HG03064 (cell line): ENCODE data around the gene ITPK1.

Source experiments
- ATAC-seq: cut with Tn5 transposase; IDR thresholded peaks from one replicate; pipeline ENCODE4 v1.9.1; 2021; ENCODE audit warnings: low read depth; ENCODE audit not compliant: unreplicated experiment

ITPK1 gene

DNA sequence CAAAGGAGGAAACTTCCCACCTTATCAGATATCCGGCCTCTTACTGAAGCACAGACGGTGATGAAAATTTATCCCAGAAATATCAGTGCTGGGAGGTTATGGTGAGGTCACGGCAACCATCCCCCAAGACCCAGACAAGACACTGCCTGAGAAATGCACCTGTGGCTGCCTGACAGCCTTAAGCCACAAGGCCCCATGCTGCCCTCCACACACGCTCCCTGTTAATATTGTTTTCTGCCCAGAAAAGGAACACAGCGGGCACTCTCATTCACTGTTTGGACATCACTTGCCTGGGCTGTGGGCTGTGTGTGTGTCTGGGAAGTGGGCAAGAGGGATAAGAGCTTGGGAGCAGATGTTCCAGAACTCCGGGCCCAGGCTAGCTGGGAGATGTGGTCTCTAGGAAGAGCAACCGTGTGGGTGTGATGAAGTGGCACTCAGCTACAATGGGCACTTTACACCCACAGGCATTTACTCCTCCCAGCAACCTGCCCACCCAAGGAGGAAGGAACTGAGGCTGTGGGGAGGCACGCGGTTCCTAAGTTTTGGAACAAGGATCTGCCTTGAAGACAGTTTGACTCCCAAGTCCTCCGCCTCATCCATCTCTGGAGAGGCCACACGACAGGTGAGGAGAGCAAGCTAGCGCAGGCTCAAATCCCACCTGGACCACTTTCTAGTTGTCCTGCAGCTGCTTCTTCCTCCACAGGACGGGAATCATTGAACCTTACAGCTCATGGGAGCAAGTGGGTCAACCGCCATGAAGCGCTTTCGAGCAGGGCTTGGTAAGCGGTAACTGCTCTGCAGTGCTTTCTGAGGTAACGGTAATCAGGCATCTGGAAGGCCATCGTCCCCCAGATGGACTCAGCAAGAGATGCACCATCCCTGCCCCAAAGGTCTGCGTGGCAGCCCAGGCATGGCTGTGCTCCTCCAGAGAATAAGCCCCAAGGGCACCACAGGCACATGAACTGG is 101.4 kb downstream of the ITPK1 start:
- no peak for ATAC-seq

DNA sequence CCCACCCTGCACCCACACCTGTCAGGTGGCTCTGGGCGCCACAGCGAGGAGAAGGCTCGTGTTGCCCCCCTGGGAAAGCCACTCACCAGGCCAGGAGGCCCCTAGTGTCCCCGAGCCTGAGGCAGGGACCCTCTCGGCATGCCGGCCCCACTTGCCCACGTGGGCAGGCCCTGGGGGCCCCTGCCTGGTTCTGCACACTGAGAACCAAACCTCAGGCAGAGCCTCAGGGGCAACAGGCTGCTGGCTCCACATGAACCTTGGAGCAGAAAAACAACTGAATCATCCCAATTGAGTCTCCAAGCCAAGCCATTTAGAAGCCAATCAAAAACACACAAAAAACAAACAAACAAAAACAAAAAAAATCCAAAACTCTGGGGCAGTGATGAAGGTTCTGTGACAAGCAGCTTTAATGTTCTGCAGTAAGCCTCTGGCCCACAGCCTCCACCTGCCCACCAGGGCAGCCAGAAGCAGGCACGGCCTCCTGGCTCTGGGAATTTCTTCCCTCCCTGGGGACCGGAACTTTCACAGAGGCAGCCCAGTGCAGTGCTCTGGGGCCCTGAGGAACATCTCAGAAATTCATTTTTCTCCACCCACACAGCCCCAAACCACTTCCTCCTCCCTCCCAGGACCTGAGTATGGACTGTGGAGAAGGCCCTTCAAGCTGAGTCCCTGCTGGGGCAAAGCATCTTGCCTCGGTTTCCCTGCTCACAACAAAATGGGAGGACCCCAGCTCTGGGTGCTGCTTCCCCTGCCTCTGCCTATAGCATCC is 102.6 kb downstream of the ITPK1 start:
- no peak for ATAC-seq

DNA sequence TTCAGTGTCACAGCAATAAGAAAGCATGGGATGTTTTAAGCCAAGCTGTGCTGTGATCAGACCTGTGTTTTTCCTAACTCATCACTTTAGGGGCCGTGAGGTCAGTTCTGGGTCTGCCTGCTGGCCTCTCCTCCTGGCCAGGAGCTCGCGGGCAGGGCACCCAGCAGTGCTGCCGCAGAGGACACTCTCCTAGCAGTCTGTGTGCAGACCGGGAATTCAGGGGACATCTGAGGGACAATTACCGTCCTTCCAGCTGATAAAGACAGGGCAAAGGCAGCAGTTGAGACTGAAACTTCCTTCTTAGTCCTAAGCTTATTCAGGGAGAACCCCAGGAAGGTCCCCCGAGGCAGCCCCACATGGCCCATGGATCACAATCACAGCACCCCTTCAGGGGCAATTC is 103.2 kb downstream of the ITPK1 start:
- no peak for ATAC-seq

DNA sequence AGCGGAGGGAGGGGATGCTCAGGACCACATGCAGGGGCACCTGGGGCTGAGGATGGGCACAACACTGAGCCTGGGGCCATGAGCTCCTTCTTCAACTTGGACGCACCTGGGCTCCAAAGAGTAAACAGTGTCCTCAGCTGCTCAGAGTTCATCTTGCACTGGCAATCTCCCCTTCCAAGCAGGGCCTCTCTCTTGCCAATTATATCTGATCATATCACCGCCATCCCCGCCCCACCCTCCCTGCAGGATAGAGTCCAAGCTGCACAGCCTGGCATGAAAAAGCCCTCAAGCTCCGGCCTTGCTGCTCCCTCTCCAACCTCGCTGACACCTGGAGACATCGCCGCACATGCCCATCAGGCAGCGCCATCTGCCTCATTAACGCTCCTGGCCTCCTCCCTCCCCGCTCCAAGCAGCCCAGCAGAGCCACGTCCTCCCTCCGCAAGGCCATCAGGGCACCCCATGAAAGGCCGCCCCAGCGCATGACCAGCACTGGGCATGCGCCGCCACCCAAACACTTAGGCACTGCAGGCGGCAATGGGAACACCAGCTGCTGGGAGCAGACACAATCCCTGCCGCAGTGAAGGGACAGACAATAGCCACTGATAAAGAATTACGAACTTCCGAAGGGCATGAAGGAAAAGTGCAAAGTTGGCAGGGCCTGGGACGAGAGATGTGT is 103.9 kb downstream of the ITPK1 start:
- no peak for ATAC-seq

DNA sequence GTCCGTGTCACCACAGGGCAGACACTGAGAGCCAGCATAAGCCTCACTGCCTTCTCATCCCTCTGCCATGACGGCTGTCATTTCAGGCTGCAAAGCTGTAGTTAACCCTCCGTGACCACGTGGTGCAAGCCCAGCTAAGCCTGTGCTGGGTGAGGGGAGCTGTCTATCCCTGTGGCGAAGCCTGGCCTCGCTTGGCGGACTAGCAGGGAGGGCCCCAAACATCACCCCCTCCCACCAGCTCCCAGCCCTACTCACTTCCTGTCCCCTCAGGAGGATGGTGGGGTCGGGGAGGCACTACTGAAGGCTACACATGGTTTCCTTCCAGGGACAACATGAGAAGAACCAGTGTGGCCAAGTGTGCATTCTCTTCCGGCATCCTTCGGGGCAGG is 104.6 kb downstream of the ITPK1 start:
- no peak for ATAC-seq

DNA sequence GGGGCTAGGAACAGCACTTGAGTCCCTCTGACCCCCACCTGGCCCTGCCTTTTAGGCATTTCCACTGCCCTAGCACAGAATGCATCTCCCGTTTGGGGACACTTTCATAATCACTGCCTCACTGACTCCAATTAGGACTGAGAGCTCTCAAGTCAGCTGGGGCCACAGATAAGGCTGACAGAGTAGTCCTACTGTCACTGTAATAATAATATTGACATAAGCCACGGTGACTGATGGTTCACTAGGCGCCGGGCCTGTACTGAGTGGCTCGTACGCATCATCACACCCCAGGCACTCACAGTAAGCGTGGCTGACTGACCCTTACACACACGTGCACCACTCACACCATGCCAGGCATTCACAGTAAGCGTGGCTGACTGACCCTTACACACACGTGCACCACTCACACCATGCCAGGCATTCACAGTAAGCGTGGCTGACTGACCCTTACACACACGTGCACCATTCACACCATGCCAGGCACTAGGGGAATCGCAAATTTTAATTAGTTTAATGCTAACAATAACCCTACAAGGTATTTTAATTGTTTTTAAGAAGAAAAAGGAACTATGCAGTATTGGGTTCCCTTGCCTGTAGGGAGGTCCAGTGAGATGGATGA is 105.1 kb downstream of the ITPK1 start:
- ATAC-seq: no peak

DNA sequence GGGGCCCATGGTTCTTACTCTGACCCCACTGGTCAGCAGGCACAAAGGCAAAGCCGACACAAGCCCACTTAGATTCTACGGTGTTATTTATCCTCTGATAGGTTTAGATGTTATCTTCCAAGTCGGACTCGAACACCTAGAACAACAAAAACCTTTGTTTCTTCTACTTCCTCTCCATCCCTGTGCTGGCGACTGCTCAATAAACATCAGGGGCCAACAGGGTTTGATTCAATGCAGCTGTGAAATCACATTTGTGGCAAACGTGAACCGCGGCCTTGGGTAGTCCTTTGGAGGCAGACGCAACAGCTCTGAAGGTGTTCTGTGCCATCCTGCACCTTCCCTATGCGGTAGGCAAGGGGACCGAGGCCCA is 105.6 kb downstream of the ITPK1 start:
- ATAC-seq: no peak

DNA sequence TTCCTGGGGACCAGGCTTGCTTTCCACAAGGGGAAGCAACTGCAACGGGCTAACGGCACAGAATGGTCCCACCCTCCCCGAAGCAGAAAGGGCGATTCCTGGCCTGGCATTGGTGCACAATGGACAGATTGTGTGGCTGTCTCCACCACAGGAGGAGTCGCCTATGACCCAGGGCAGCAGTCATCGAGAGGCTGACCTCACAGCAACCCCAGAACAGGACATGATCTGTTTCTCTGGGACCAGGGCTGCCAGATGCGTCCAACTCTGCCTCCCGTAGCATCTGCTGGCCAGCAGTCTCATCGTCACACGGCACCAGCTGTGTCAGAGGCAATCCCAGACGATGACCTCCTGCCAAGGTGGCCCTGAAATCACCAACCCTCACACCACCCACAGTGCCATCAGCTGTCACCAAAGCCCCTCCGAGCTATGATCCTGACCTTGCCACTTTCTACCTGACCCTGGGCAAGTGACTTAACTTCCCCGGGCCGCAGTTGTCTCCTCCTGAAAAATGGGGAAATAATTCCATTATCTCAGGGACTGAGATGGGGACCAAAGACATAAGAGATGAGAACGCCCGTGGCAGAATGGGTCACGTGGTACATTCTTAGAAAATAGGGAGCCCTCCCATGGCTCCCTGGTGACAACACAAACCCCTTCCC is 106.1 kb downstream of the ITPK1 start:
- ATAC-seq: no peak

DNA sequence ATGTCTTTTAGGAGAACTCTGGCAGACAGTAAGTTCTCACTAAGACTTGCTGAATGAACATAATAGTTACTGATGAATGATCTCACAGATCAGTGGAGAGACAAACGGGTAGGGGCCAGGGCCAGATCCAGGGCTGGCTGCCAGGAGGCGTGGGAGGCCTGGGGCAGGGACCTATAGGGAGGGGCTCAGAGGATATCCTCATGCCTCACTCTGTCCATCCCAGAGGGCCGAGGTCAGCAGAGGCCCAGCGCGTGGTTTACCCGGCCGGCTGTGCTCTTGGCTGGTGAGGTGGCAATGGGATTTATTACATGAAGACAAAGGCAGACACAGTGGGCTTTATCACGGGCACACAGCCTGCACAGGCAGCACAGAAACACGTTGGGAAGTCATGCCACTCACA is 107.3 kb downstream of the ITPK1 start:
- no peak for ATAC-seq

DNA sequence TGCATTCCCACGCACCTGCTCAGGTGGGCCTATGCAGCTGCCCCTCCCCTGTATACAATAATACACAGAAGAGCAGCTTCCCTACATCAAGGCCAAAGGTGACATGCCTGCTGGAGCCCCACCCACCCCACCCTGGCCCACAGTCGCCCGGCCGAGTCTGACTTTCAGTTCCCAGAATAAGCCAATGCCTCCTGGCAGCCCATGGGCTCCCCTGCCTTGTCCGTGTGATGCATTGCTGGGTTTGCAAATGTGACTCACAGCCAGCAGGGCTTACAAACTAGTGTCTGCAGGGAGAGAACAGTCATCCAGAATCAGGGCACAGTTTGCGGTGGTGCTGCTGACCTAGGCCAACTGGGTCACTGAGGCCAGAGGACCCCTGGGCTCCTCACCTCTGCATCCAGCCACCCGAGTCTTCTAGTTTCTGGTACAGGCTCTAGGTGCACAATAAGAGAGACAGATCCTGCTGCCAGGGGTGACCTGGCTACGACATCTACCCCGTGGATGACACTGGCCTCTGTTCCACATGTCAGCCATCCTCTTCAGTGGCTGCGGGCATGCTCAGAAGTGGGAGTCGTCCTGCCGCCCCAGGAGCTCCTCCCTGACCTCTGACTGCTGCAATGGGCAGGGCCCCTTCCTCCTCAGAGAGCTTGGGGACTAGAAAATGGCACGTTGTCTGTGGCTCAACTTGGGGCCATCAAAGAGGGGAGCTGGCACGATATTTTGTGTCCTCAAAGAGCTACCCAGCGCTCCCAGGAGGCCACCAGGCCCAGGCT is 108.3 kb downstream of the ITPK1 start:
- no peak for ATAC-seq

DNA sequence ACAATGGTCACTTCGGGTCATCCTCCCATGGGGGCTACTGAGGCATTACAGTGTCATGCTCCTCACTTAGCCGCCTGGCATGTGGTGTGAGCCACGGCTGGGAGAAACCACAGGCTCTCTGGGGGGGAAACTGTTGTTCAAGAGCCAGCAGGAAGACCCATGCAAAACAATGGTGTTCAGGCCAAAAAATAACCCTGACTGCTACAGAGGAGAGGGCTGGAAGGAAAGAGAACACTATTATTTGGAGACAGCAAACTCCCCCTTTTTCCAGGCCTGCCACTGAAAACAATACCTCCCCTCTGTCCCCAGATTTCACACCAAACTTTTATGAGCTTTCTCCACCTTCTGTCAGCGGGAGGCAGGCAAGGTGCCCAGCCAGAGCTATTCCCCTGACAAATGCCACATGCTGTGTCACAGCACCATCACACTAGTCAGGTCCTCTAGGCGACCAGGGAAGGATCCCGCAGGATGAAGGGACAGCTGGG is 109.1 kb downstream of the ITPK1 start:
- ATAC-seq: no peak

DNA sequence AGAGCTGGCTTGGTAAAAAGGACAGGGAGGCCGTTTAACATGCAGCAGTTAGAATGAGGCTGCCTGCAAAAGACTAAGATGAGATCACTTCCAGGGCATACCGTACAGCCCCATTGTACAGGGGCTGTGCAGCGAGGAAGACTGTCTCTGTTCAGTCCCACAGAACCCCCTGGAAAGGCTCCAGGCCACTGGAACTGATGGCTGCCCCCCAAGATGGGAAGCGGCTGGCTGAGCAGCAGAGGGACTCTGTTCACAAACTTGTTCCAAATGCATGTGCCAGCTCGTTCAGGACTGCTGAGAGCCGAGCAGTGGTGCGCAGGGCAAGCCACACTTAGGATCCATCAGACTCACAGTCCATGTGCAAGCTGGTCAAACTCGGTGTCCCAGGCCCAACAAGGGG is 109.9 kb downstream of the ITPK1 start:
- ATAC-seq: no peak

DNA sequence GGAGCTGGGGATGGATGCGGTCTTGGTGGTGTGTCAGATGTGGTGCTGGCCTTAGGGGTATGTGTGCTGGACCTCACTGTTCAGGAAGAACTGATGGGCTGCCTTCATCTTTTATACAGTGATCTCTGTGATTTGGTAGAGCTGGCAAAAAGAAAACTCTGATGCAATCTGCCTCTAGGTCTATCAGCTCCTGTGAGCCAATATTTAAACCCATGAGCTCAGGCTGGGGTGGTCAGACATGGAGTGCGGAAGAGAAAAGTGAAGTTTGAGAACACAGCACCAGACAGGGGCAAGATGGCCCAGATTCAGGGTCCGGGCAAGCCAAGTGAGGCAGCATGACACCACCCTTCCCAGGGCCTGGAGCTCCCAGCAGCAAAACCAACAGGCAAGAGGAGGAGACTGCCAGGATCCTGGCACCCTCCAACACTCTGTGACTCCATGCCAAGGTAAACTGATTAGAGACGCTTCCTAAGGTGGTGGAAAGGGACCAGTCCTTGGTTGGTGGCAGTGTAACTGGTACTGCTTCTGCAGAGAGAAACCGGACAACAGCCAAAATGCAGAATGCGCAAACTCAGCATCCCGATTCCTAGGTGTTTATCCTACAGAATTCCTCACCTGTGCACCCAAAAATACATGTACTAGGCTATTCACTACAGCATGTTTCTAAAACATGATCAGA is 110.5 kb downstream of the ITPK1 start:
- no peak for ATAC-seq

DNA sequence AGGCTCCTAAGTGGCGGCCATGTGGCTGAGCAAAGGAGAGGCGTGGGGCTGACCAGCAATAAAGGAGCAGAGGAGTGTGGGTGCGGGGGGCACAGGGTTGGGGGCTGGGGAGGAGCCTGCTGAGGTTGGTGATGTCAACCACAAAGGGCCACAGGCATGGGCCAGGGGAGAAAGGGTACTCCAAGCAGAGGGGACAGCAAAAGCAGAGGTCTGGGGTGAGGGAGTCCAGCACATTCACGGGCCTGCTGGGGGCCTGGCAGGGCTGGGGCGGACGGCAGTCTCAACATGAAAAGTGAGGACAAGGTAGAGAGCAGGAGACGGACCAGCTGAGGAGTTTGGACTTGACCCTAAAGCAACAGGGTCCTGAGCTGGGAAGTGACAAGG is 111.0 kb downstream of the ITPK1 start:
- no peak for ATAC-seq

DNA sequence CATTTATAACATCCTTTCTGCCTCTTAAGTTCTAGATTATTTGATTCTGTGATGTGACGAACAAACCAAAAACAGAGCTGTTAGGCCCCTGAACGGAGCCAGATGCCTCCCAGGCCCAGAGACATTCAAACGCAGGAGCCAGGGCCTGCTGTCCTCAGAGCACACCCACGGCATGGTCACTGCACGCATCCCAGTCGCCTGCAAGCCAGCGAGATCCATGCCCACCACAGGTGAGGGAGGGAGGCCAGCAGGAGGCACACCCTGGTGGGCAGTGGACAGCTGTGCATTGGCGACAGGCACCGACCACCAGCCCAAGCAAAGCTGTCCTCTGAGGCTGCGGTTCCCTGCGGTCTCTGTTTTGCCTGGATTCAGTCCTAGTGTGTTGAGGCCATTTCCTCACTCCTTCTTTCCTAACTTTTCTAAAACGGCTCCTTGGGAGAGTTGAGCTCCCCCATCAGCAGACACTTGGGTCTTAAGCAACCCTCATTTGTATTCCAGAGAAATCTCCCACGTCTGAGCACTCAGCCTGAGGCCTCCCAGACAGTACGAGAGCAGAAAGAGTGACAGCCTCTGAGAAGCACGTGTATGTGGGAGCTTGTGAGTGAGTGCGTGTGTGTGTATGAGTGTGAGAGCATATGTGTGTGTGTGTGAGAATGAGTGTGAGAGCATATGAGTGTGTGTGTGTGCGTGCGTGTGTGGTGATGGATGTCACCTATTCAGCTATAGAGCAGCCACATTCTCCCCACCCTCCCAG is 111.6 kb downstream of the ITPK1 start:
- no peak for ATAC-seq

DNA sequence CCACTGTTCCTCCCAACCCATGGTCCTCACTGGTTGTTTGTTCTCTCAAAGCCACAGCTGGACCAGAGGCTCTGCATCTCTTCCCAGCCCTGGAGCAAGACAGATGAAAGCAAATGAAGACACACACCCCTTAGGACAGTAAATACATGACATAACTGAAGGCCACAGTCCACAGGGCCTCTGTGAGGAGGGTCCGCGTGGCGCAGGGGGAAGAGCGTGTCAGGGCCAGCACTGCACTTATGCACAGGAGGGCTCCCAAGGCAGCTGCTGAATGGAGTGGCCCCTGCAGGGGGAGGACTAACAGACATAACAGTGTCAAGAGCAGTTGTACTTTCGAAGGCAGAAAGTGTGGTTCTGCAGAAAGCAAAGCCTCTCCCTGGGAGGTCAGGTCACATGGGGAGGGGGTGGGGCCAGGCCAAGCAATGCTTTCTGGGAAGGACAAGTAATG is 112.8 kb downstream of the ITPK1 start:
- no peak for ATAC-seq

DNA sequence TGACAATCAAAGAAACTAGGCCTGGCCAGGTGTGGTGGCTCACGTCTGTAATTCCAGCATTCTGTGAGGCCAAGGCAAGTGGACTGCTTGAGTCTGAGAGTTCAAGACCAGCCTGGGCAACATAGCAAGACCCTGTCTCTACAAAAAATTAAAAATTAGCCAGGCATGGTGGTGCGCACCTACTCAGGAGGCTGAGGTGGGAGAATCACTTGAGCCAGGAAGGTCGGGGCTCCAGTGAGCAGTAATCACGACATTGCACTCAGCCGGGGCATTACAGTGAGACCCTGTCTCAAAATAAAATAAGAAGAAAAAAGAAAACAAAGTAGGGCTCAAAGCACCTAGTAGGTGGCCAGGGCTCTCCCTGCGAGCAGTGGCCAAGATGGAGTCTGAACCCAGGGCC is 113.7 kb downstream of the ITPK1 start:
- no peak for ATAC-seq

DNA sequence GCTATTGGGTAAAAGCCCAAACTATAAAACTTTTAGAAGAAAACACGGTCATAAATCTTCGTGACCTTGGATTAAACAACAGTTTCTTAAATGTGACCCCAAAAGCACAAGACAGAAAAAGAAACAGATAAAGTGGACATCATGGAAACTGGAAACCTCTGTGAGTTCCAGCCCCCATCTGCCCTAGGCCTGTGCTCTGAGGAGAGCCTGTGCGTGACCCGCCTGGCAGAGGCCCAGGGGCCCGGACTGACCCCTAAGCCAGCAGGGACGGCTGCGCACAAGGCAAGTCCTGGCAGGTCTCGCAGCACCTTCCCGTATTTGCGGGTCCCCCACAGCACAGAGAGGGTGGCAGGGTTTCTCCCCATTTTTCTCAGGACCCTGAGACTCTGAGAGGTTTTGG is 116.8 kb downstream of the ITPK1 start:
- ATAC-seq: no peak
